A172 (cell line): ENCODE measurements around the gene SPECC1L. TPM values are rescaled to one million over a fixed set of nuclear protein-coding genes. Genes with fewer than 3 reads are reported as not detected.
A peak's percentile ranks its signal among the peaks of the same experiment; 100 is the strongest.
"Not testable (repeated sequence)": the region's sequence is repeated elsewhere in the genome, so short reads cannot be mapped to it uniquely, and the experiment has no call there.

Experiments used
- DNase-seq: peaks from one replicate; pipeline ENCODE4 v3.0.0-alpha.2; 2015; ENCODE audit warnings: low spot score
- total RNA-seq: library from RNA; depleted of rRNA; stranded (reverse); fragments of >200 nt; shearing (Covaris generic); gene quantifications from 2 replicates; pipeline ENCODE4 v1.2.3, GENCODE V29; 2014

The SPECC1L gene
- total RNA-seq, 1 experiment from 2014 or later: 14.0 TPM

GRCh38 chr22:24247011-24247507 is 23.6 kb upstream of the SPECC1L start:
- DNase-seq: no peak

GRCh38 chr22:24247564-24248344 is 22.9 kb upstream of the SPECC1L start:
- peak; percentile 58 for DNase-seq

GRCh38 chr22:24248611-24249010 is 22.0 kb upstream of the SPECC1L start:
- not testable (repeated sequence) for DNase-seq

GRCh38 chr22:24249413-24249812 is 21.2 kb upstream of the SPECC1L start:
- DNase-seq: not testable (repeated sequence)

GRCh38 chr22:24251286-24251685 is 19.3 kb upstream of the SPECC1L start:
- not testable (repeated sequence) for DNase-seq

GRCh38 chr22:24253126-24253525 is 17.5 kb upstream of the SPECC1L start:
- DNase-seq: not testable (repeated sequence)

- not testable (repeated sequence) for DNase-seq
Observed at GRCh38 chr22:24256136-24256535, 14.5 kb upstream of the SPECC1L start.

GRCh38 chr22:24256736-24257135 is 13.9 kb upstream of the SPECC1L start:
- not testable (repeated sequence) for DNase-seq

- peak; percentile 81 for DNase-seq
Observed at GRCh38 chr22:24259459-24259858, 11.2 kb upstream of the SPECC1L start.

GRCh38 chr22:24262185-24262749 is 8.4 kb upstream of the SPECC1L start:
- DNase-seq: not testable (repeated sequence)

- not testable (repeated sequence) for DNase-seq
Observed at GRCh38 chr22:24263479-24263878, 7.2 kb upstream of the SPECC1L start.

GRCh38 chr22:24264329-24264896 is 6.2 kb upstream of the SPECC1L start:
- not testable (repeated sequence) for DNase-seq

- DNase-seq: no peak
Observed at GRCh38 chr22:24265734-24266133, 4.9 kb upstream of the SPECC1L start.

- not testable (repeated sequence) for DNase-seq
Observed at GRCh38 chr22:24266495-24266894, 4.1 kb upstream of the SPECC1L start.

- DNase-seq: no peak
Observed at GRCh38 chr22:24271386-24271854, 789 bp downstream of the SPECC1L start.

- DNase-seq: not testable (repeated sequence)
Observed at GRCh38 chr22:24273031-24273430, 2.4 kb downstream of the SPECC1L start.

GRCh38 chr22:24273906-24274305 is 3.3 kb downstream of the SPECC1L start:
- DNase-seq: not testable (repeated sequence)

- DNase-seq: not testable (repeated sequence)
Observed at GRCh38 chr22:24274696-24275405, 4.2 kb downstream of the SPECC1L start.

GRCh38 chr22:24280363-24280762 is 9.7 kb downstream of the SPECC1L start:
- DNase-seq: not testable (repeated sequence)

- no peak for DNase-seq
Observed at GRCh38 chr22:24282401-24282800, 11.8 kb downstream of the SPECC1L start.

GRCh38 chr22:24284747-24285203 is 14.1 kb downstream of the SPECC1L start:
- no peak for DNase-seq

GRCh38 chr22:24285245-24285644 is 14.6 kb downstream of the SPECC1L start:
- DNase-seq: no peak
